GM19023 (cell line): ENCODE results near the gene RASGRF2.
A peak's percentile ranks its signal among the peaks of the same experiment; 100 is the strongest.

ENCODE experiments used
- ATAC-seq: cut with Tn5 transposase; IDR thresholded peaks from one replicate; pipeline ENCODE4 v1.9.1; 2021; ENCODE audit warnings: mild to moderate bottlenecking, moderate library complexity; ENCODE audit not compliant: unreplicated experiment

RASGRF2 gene

DNA sequence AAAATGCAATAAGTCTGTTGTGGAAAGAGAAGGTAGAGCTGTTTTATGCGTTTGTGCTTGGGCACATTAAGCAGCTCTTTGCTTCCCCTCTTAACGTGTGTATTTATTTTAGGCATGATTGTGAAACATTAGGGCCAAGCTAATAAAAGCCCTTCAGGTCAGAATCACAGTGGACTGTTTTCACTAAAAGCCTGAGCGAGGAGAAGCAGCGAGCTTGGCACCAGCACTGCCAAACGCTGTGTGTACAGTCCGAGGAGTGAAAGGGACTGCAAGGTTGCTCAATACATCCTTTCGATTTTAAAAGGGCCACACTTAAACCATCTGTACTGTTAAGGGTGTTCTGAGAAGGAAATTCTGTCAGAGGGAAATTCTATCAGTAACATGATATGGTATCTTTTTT, 165.8 kb downstream of the RASGRF2 start:
- ATAC-seq = no peak

DNA sequence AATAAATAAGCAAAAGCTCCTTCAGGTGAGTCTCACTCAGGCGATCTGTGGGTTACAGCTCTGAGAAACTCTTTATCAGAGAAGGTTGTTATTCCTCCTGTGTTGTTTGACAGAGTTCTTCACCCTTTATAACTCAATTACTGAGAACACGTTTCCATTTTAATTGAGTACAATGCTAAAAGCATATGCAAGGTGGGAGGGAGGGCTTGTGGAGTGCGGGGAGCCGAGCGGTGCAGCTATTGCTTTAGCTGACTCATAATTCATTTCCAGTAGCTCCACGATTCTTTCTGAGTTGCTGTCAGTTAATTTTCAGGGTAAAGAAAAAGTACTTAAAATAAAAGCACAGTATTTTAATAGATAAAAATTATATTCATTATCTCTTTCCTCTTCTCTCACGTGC, 168.3 kb downstream of the RASGRF2 start:
- no peak for ATAC-seq

DNA sequence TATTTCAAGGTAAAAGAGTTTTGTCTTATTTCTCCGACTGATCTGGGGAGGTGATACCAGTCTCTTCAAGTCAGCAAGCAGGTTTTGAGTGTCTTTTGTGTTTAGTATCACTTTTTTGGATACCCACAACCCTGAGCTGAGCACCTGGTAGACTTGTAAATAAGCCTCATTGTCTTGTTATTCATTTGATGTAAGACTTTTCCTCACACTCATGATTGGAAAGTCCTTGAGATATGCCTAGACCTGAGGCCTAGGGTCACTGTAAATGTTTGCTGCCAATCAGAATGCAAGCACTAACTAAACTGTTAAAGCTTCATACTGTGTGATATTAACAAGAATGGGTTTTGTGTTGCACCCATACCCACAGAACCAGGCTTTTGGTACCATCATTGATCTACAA, 172.2 kb downstream of the RASGRF2 start:
- no peak for ATAC-seq

DNA sequence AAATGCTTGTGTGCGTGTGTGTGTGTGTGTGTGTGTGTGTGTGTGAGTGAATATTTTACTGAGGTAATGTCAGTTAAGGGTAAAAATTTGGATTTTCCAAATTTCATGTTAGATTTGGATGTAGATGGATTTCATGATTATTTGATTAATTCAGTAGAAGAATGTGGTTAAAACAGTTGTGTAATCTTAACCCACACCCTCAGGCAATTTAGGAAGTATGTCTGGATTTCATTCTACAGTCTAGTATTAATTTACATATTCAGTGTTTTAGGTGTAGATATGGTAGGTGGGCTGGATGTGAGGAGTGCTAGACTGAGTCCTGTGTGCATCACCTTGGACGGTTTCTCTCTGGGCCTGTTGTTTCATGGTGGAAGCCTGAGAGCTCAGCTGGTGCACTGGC, 173.9 kb downstream of the RASGRF2 start:
- ATAC-seq = no peak

DNA sequence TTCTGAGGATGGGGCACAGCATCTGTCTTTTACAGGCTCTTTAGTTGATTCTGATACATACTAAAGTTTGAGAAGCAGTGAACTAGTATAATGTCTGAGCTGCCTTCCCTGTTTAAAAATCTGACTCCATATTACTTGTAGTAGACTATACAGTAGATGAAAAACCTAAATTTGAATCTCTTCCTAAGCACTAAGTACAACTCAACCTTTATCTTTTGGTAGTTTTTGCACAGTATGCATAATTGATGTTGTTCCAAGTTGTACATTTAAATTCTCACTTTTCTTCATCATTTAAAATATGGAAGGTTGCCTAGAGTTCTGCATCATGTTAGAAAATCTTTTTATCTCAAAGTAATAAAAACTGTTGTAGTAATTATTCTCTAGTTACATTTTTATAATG, 174.4 kb downstream of the RASGRF2 start:
- no peak for ATAC-seq

DNA sequence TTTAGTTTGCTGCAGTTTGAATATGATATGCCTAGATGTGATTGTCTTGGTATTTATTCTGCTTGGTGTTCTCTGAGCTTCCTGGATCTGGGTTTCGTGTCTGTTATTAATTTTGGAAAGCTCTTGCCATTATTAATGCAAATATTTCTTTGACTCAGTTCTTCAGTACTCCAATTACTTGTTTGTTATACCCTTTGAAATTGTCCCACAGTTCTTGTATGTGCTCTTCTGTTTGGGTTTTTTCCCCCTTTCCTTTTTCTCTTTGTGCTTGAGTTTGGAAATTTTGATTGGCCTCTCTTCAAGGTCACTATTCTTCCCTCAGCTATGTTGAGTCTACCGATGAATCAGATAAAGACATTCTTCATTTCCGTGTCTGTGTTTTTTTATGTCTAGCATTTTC, 176.4 kb downstream of the RASGRF2 start:
- ATAC-seq = no peak

DNA sequence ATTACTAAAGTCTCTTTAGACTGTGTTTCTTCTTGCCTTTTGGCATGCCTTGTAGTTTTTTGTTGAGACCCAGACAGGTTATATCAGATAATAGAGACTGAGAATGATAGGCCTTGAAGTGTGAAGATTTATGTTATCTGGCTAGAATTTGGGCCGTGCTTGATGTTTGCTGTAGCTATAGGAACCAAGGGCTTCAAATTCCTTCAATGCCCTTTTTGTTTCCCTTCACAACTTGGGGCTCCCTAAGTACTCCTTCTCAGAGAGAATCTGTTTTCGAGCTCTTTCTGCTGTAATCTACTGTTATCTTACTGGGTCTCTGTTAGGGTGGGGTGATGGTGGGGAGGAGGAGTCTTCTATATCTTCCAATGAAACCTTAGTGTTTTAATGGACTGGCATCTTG, 177.7 kb downstream of the RASGRF2 start:
- no peak for ATAC-seq

DNA sequence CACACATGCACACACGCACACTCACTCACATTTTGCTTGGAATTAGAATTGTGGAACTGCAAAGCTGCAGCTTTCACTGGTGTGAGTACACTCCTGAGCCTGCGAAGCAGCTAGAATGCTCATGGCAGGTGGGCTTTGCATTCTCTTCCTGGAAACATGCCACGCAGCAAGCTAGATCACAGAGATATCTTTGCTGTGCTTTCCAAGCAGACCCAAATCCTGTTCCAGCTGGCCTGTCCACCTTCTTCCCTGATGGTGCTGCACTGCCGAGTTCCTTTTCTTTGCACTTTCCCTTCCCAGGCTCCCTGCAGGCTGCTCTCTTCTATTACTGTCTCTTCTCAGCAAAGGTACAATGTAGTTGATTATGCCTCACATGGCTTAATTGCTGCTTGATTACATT, 180.3 kb downstream of the RASGRF2 start:
- ATAC-seq = no peak

DNA sequence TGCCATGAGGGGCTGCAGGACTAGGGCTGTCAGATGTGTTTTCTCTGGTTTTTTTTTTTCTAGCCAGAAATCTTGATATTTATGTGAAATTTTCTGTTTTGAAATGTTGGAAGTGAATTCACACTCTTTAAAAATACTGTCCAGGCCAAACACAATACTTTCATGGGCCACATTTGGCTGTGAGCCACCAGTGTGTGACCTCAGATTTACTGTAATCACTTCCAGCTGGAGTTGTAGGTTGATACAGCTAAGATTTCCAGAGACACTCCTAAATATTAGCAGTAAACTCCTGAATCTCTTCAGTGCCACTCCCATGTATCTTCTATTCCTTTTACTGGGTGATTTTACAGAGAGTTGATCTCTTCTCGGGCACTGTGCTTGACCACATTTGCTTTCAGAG, 180.8 kb downstream of the RASGRF2 start:
- no peak for ATAC-seq

DNA sequence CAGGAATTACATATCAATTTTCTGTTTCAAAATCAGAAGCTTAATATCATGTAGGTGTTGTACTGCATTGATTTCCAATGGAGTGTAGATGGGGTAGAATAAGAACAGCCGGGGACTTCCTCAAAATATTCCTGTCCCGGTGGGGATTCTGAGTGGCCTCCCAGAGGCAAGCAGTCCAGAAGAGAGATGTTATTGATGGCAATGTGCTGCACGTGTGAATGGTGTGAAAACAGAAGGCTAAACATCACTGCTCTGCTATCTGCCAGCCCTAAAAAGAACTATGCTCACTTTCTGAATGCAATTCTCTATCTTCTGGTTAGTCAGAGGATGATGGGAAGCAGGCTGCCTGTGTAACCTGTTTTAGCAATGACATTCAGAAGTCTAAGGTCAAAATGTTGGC, 181.9 kb downstream of the RASGRF2 start:
- no peak for ATAC-seq

DNA sequence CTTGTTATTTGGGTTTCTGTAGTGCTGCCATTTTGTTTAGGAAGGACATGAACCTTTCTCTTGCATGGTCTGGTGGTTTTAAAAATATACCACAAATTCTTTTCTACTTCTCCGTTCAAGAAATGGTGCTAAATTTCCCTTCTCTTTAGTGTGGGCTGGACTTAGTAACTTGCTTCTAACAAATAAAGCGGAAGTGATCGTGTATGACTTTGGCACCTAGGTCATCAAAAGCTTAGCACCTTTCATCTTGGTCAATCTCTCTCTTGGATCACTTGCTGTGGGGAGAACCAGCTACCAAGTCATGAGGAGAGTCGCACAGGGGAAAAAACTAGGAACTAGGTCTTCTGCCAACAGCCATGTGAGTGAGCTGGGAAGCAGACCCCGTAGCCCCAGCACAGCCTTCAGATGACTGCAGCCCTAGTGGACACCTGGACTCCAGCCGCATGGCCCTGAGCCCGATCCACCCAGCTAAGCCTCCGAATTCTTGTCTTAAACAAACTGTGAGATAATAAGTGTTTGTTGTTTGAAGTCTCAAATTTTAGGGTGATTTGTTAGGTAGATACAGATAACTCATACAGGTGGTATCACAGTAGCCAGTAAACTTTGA, 185.3 kb downstream of the RASGRF2 start:
- no peak for ATAC-seq

DNA sequence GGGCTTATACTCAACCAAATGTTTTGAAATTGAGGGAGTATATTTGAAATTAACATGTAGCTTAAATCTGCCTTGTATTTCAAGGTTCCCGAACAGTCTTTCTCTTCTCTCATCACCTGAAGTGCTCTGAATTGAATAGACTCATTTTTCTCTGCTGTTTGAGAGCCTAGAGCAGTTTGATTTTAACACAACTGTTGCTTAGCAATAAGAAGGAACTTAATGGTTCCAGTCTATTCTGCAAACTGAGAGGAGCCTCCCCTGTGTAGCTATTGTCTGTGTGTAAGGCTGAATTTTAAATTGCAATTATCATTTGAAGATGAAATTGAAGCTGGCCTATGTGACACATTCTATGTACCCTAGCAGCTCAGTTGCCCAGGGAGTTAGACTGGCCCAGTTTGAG, 185.9 kb downstream of the RASGRF2 start:
- no peak for ATAC-seq

DNA sequence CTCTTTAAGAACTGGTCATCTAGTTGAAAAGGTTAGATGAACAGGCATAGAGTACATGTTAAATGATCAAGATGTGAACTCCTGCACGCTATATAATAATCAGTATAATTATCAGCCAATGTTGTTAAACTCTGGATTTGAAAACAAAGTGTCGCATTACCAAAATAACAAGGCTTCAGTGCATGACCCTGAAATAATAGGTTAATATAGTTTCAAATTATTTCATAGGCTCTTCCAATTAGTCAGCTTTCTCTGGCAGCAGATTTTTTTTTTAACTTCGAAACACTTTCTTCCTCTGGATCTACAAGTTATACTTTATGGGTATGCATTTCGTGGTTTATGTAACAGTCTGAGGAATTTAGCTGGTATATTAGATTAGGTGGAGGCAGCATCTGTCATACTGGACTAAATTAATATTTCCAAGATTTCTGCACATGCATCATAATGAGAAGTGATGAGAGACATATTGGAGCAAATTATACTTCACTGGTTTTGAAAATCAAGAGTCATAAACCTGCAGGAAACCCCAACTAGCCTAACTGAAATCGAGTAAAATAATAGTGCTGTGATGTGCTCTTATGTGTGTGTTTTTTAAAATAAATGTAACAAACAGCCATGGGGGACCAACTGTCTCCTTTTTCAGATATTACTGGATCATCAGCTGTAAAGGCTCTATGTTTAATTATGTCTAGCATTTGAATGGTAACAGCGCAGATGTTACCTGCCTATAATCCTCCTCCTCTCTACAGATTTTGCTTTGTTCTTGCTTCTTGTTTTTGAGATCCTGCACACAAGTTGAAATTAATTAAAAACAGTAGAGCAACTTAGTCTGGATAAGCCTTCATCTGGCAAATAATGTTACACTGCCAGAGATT, 187.1 kb downstream of the RASGRF2 start:
- ATAC-seq = no peak

DNA sequence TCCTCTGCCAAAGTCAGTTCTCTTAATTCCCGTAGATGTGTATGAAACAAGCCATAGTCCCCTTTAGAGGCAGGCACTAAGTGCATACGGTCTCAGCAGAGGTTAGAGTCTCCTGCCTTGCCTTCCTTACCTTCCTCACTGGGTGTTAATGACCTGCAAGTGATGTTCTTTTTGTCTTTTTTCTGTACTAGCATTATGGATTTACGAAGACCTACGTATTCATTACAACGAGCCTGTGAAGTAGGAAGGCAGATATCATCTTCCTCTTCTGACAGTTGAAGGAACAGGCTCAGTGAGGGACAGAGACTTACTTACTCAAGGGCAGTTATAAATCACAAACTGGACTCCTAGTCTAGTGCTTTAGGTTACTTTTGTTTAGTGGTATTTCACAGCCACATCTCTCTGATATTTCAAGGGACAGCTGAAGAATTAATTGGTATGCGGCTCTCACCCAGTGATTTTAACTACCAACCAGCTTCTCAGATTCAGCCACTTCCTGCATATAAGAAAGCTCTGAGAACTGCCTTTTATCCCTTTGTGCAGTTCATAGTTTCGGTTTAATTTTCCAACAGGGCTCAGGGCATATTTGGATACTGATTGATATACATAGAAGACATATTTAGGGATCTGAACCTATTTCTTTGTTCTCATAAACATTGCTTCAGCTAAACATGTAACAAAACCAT, 187.9 kb downstream of the RASGRF2 start:
- ATAC-seq = no peak

DNA sequence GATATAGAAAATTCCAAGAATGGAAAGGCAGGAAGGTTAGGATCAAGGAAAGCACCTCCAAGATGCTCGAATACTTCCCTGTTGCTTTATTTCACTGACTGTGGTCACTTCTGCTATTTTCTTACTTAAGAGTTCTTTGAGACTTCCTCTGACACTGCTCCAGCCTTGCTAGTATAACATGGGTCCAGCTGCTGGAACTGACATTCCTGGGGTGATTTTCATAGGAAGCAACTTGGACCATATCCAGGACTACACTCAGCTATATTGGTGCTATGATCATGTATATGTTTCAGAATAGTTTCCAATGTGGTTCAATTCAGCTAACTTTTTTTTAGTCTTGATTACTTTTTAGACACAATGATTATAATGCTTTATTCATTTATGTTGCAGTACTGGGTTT, 191.4 kb downstream of the RASGRF2 start:
- ATAC-seq = no peak

DNA sequence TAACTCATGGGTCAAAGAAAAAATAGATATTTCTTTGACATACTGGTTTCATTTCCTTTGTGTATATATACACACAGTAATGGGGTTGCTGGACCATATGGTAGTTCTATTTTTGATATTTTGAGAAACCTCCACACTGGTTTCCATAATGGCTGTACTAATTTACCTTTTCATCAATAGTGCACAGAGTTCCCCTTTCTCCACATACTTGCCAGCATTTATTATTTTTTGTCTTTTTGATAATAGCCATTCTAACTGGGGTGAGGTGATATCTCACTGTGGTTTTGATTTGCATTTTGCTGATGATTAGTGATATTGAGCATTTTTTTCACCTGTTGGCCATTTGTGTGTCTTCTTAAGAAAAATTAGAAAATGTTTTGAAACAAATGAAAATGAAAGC, 194.6 kb downstream of the RASGRF2 start:
- no peak for ATAC-seq

DNA sequence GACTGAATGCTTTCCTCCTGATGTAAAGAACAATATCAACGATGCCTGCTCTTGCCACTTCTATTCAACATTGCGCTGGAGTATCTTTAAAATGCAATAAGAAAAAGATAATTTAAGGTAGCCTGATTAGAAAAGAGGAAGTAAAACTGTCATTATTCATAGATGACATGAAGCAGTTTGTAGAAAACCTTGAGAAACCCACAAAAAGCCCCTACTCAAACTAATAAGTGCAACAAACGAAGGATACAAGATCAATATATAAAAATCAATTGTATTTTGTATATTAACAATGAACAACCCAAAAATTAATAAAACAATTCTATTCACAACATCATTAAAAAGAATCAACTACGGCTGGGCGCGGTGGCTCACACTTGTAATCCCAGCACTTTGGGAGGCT, 196.6 kb downstream of the RASGRF2 start:
- no peak for ATAC-seq

DNA sequence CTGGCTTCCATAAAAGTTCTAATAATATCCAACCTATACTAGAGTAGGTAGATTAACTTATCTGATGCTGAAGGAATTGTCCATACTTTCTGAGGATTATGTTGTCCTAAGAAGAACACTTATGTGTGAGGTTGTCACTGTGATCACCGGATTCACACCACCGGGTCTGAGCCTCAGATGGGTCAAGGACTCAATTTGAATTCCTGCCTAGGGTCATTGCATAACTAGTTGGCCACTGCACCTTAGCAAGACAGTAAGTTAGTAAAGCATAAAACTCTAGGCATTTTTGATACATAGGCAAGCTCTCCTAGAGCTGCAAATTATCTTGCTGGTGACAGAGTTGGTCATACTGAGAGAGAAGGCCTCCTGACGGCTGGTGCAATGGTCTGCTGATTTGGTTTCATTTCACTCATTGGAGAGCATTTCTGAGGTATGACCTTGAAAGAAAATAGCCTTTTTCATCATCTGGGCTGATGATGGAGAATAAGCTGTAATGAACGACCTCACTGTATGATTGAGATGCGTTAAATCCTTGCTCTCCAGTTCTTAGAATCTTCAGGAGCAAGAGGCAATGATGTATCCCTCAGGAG, 200.9 kb downstream of the RASGRF2 start:
- peak; percentile 82 for ATAC-seq

DNA sequence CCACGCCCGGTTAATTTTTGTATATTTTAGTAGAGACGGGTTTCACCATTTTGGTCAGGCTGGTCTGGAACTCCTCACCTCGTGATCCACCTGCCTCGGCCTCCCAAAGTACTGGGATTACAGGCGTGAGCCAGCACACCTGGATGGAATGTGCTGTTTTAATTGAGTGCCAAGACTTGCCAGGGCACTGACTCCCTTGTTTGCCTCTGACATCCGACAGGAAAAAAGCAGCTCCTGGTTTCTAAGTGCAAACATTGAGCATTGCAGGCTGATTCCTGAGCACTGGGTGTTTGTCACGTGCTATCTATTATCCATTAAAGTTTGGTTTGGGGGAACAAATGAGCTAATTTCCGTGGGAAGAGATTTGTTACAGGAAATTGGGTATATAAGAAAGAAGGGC, 202.3 kb downstream of the RASGRF2 start:
- ATAC-seq = no peak

DNA sequence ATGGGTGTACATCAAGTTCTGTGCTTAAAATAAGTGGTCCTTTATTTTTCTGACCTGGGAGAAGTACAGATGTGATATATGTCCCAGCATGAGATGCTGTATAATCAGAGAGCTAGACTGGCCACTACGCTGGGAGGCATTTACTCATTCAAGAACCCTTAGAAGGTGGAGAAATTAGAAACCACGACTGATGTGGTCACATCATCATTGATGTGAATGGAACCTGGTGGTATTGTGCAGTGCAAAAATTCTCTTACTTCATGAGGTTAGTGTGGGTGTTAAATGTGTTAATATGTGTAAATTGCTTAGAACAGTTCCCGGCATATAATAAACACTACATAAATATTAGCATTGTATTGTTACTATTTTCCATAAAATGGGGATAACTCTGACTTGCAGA, 203.5 kb downstream of the RASGRF2 start:
- ATAC-seq = no peak

DNA sequence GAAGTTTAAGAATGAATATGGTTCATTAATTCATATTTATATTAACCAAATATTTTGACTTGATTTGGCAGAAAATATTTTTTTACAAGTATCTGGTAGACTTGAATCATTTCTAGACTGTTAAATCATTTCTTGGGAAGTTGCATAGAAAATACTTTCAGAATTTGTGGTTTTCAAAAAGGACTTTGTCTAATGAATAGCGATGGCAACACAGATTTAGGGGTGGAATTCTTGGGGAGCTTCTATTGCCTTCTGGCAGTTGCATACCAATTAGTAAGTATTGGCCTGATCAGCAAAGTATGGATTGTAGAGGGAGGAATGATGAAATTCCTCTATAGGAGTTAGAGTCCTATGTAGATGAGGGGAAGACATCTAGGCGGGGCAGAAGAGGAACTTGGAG, 204.3 kb downstream of the RASGRF2 start:
- no peak for ATAC-seq

DNA sequence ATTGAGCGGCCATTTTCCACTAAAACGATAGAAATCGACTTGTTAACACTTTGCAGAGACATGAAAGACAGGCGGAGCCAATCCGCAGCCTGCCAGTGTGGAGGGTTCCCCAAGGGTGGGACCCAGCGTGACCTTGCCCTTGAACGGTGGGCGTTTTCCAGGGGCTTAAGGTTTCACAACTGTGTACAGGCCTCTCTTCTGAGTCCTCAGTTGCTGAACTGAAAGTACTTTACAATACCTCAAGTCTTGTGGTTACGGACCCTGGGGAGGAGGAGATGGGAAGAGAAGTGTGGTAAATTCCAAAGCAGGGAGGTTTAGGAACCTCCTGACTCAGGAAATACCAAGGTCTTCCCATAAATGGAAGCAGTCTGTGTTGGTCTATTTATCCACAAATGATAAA, 204.8 kb downstream of the RASGRF2 start:
- ATAC-seq = no peak
